ENCODE results near the gene KCTD13.

- no peak for TF ChIP-seq EZH2 (IDR thresholded peaks at IDR 0.05)
- TF ChIP-seq POLR2AphosphoS5 (IDR thresholded peaks at IDR 0.05; ENCODE audit: borderline replicate concordance, low read depth, low read length), result no peak
- no peak for TF ChIP-seq FOXP2 (optimal IDR thresholded peaks at IDR 0.05; ENCODE audit: control extremely low read depth, extremely low read length, insufficient read depth)
Observed at GRCh38 chr16:29958756-29959155, 32.7 kb upstream of the KCTD13 start.
